K562 (cell line): ENCODE data around the gene CNTN2. TPM values are rescaled to one million over a fixed set of nuclear protein-coding genes. Genes with fewer than 3 reads are reported as not detected.
A peak's percentile ranks its signal among the peaks of the same experiment; 100 is the strongest.

Source experiments
- BMI1 ChIP-seq: fragments of 150-350 bp; IDR thresholded peaks from 2 replicates; pipeline ENCODE4 v1.6.1; 2014; ENCODE audit warnings: low read length
- BRF1 ChIP-seq: IDR thresholded peaks from 3 replicates; pipeline ENCODE4 v1.6.1; 2011; ENCODE audit warnings: borderline replicate concordance, mild to moderate bottlenecking; ENCODE audit not compliant: insufficient read length; ENCODE audit errors: extremely low read depth
- CHAMP1 ChIP-seq: fragments of 450-650 bp; IDR thresholded peaks from 2 replicates; pipeline ENCODE4 v1.6.1; 2016; ENCODE audit warnings: mild to moderate bottlenecking
- CSDE1 ChIP-seq, 2 experiments: fragments of 450-650 bp; IDR thresholded peaks; 2 replicates each; pipeline ENCODE4 v1.6.1; 2016; ENCODE audit warnings: mild to moderate bottlenecking in 1 of 2
- GATAD2B ChIP-seq: fragments of 450-650 bp; IDR thresholded peaks from 2 replicates; pipeline ENCODE4 v1.6.1; 2017; ENCODE audit warnings: mild to moderate bottlenecking, borderline replicate concordance
- HDAC3 ChIP-seq: fragments of 450-650 bp; IDR thresholded peaks from 2 replicates; pipeline ENCODE4 v1.6.1; 2018; ENCODE audit warnings: borderline replicate concordance, mild to moderate bottlenecking, moderate library complexity; ENCODE audit not compliant: partially characterized antibody
- HIVEP1 ChIP-seq: fragments of 250-450 bp; sonication (Bioruptor Pico); IDR thresholded peaks from 2 replicates; pipeline ENCODE4 v1.4.0; 2020; ENCODE audit warnings: mild to moderate bottlenecking
- HNRNPL ChIP-seq: fragments of 200-400 bp; formaldehyde crosslinking; IDR thresholded peaks from 2 replicates; pipeline ENCODE4 v1.6.1; 2017; ENCODE audit warnings: low read depth, mild to moderate bottlenecking, low read length
- HNRNPLL ChIP-seq: fragments of 200-400 bp; formaldehyde crosslinking; IDR thresholded peaks from 2 replicates; pipeline ENCODE4 v1.6.1; 2017; ENCODE audit warnings: low read length, low read depth, mild to moderate bottlenecking; ENCODE audit not compliant: poor library complexity, severe bottlenecking
- KDM4B ChIP-seq, 2 experiments: fragments of 450-650 bp in 1 of 2; sonication (generic) in 1 of 2; IDR thresholded peaks; 2 replicates each; pipeline ENCODE4 v1.6.1; 2016 to 2017; ENCODE audit warnings: borderline replicate concordance in 2 of 2, antibody characterized with exemption in 1 of 2, low read depth in 1 of 2, mild to moderate bottlenecking in 1 of 2
- MAX ChIP-seq: sonication (generic); formaldehyde crosslinking; IDR thresholded peaks from 2 replicates; pipeline ENCODE4 v1.9.0; 2022; ENCODE audit warnings: mild to moderate bottlenecking, missing genetic modification reagents
- NRF1 ChIP-seq, 2 experiments: fragments of 450-650 bp; IDR thresholded peaks in 1 of 2; conservative IDR thresholded peaks in 1 of 2; 2 replicates each; pipeline ENCODE4 v1.6.1; 2014; ENCODE audit warnings: mild to moderate bottlenecking in 2 of 2
- POLR2B ChIP-seq: fragments of 450-650 bp; IDR thresholded peaks from 2 replicates; pipeline ENCODE4 v1.6.1; 2018; ENCODE audit warnings: low read depth; ENCODE audit not compliant: partially characterized antibody
- PTTG1 ChIP-seq: fragments of 450-650 bp; IDR thresholded peaks from 2 replicates; pipeline ENCODE4 v1.6.1; 2016; ENCODE audit warnings: low read depth, mild to moderate bottlenecking, missing genetic modification characterization, missing compliant biosample characterization
- SETDB1 ChIP-seq: IDR thresholded peaks from one replicate; pipeline ENCODE4 v1.6.1; 2012; ENCODE audit warnings: low read length, control low read depth, inconsistent platforms
- SRSF3 ChIP-seq: fragments of 200-400 bp; formaldehyde crosslinking; IDR thresholded peaks from 2 replicates; pipeline ENCODE4 v1.6.1; 2016; ENCODE audit warnings: mild to moderate bottlenecking, low read length, moderate library complexity; ENCODE audit not compliant: insufficient read depth
- TCFL5 ChIP-seq: fragments of 250-450 bp; sonication (Bioruptor Pico); conservative IDR thresholded peaks from 2 replicates; pipeline ENCODE4 v1.6.1; 2021; ENCODE audit warnings: mild to moderate bottlenecking, moderate library complexity, matching md5 sums
- TEAD2 ChIP-seq: fragments of 450-650 bp; IDR thresholded peaks from 2 replicates; pipeline ENCODE4 v1.6.1; 2016; ENCODE audit warnings: missing genetic modification characterization, control low read depth, missing compliant biosample characterization
- ZNF174 ChIP-seq: fragments of 250-450 bp; sonication (Bioruptor Pico); IDR thresholded peaks from 2 replicates; pipeline ENCODE4 v1.4.0; 2020; ENCODE audit warnings: mild to moderate bottlenecking
- polyA plus RNA-seq, 8 experiments: library from polyadenylated mRNA; depleted of rRNA in 4 of 8; stranded (reverse) in 5 of 8; unstranded in 3 of 8; fragments of >200 nt; fragmentation: Nextera tagmentation in 2 of 8; fragmentation: Illumina TruSeq in 1 of 8; extraction: Ambion mirVana in 2 of 8; extraction: Trizol in 1 of 8; gene quantifications; 2 replicates each; pipeline versions ENCODE4 v1.2.1 to v1.2.3, GENCODE V29; 2011 to 2014; ENCODE audit warnings: inconsistent platforms in 1 of 8, missing spikeins in 1 of 8
- total RNA-seq, 7 experiments: library from RNA; depleted of rRNA in 6 of 7; stranded (reverse); fragments of >200 nt in 6 of 7; fragmentation: Illumina TruSeq in 2 of 7; extraction: Trizol in 2 of 7; gene quantifications; 2 replicates each; pipeline versions ENCODE4 v1.2.1 to v1.2.3, GENCODE V29; 2011 to 2021; ENCODE audit warnings: low replicate concordance in 1 of 7
- TF ChIP-seq, protein P1 (sequence below): sonication (generic); formaldehyde crosslinking; IDR thresholded peaks from 2 replicates; pipeline ENCODE4 v1.8.1; 2023; ENCODE audit warnings: mild to moderate bottlenecking, missing genetic modification reagents
- TF ChIP-seq, protein P2 (sequence below): fragments of 250-450 bp; sonication (Bioruptor Pico); IDR thresholded peaks from 2 replicates; pipeline ENCODE4 v1.8.0; 2021; ENCODE audit warnings: borderline replicate concordance, mild to moderate bottlenecking, moderate library complexity; ENCODE audit not compliant: poor library complexity, severe bottlenecking

Gene CNTN2
- total and polyA plus RNA-seq, 9 of the 15 experiments (the other 6 are each of a cell fraction or from before 2014, with no cell fraction given) = not detected

DNA sequence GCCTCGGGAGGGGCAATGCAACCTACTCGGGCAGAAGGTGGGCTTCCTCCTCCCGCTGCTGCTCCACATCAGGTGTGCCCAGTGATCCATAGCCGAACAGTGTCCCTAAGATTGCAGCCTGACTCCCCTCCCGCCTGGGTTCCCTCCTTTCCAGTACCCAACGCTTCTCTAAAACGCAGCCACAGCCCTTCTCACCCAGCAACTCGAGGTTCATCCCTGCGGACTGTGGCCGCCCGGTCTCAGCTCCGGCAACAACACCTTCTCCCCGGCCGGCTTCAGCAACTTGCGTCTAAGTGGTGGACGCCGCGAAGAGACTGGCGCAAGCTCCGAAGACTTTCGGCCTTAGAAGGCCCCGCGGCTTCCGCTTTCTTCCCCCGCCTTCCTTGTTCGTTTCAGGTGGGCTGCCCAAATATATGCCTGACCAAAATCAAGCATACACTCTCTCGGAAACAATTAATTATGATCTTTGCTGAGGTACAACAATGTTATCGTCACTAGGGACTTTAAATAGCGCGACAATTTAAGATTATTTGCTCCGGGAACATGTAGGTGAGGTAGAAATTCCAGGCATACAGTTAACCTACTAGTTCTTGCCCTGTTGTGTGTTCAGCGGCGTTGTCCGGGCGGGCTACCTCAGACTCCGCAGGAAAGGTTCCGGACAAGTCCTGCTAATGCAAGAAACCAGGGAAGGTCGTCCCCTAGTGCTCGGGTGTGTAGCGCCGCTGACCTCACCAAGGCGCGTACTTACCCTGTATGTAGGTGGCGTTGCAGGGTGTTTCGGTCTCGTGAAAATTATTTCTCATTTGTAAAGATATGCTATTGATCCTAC is 78.9 kb downstream of the CNTN2 start, which contains the start of gene RBBP5 (continued):
- no peak for TF ChIP-seq HIVEP1 (CRISPR knock-in tag)
- TF ChIP-seq HDAC3 = peak; percentile 92
- TF ChIP-seq BMI1 = peak; percentile 72; the same call in 1 of the 2 replicates
- peak; percentile 97 for TF ChIP-seq CHAMP1
- TF ChIP-seq SETDB1 = peak; percentile 43
- TF ChIP-seq TCFL5 = no peak
- TF ChIP-seq, protein P1, sequence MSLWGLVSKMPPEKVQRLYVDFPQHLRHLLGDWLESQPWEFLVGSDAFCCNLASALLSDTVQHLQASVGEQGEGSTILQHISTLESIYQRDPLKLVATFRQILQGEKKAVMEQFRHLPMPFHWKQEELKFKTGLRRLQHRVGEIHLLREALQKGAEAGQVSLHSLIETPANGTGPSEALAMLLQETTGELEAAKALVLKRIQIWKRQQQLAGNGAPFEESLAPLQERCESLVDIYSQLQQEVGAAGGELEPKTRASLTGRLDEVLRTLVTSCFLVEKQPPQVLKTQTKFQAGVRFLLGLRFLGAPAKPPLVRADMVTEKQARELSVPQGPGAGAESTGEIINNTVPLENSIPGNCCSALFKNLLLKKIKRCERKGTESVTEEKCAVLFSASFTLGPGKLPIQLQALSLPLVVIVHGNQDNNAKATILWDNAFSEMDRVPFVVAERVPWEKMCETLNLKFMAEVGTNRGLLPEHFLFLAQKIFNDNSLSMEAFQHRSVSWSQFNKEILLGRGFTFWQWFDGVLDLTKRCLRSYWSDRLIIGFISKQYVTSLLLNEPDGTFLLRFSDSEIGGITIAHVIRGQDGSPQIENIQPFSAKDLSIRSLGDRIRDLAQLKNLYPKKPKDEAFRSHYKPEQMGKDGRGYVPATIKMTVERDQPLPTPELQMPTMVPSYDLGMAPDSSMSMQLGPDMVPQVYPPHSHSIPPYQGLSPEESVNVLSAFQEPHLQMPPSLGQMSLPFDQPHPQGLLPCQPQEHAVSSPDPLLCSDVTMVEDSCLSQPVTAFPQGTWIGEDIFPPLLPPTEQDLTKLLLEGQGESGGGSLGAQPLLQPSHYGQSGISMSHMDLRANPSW (CRISPR knock-in tag) = peak; percentile 89
- TF ChIP-seq HNRNPL = no peak
- no peak; the same call in 1 of the 2 replicates for TF ChIP-seq ZNF174 (CRISPR knock-in tag)
- peak; percentile 89 for TF ChIP-seq TEAD2
- peak; percentile 96; the same call in 1 of the 2 replicates for TF ChIP-seq GATAD2B
- TF ChIP-seq NRF1 (conservative IDR thresholded peaks at IDR 0.05 in 1 of 2, IDR thresholded peaks at IDR 0.05 in 1 of 2) = peak; percentile 85 to 88
- peak; percentile 100 for TF ChIP-seq HNRNPLL
- TF ChIP-seq, protein P2, sequence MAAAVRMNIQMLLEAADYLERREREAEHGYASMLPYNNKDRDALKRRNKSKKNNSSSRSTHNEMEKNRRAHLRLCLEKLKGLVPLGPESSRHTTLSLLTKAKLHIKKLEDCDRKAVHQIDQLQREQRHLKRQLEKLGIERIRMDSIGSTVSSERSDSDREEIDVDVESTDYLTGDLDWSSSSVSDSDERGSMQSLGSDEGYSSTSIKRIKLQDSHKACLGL (CRISPR knock-in tag) = no peak
- TF ChIP-seq PTTG1 (tag) = peak; percentile 54; the same call in 1 of the 2 replicates
- TF ChIP-seq CSDE1 (IDR thresholded peaks at IDR 0.05) = peak in 1 of 2 experiments; percentile 63; a peak in 1 of 4 replicates
- no peak for TF ChIP-seq BRF1
- peak; percentile 78 for TF ChIP-seq MAX (CRISPR knock-in tag)
- TF ChIP-seq POLR2B = peak; percentile 98
- TF ChIP-seq SRSF3 = no peak
- TF ChIP-seq KDM4B (IDR thresholded peaks at IDR 0.05; ENCODE audit: borderline replicate concordance in 2 of 2, low read depth in 1 of 2) = peak in 1 of 2 experiments; percentile 88; a peak in 2 of 4 replicates
